K562 (cell line): ENCODE results near the gene ZNF740. TPM values are rescaled to one million over a fixed set of nuclear protein-coding genes. Genes with fewer than 3 reads are reported as not detected.

ENCODE experiments used
- BRD9 ChIP-seq: fragments of 450-650 bp; IDR thresholded peaks from 2 replicates; pipeline ENCODE4 v1.6.1; 2018; ENCODE audit warnings: low read depth; ENCODE audit not compliant: partially characterized antibody
- BRF2 ChIP-seq: IDR thresholded peaks from 3 replicates; pipeline ENCODE4 v1.6.1; 2011; ENCODE audit warnings: borderline replicate concordance, mild to moderate bottlenecking; ENCODE audit not compliant: insufficient read length, insufficient read depth
- ELK3 ChIP-seq: fragments of 450-650 bp; formaldehyde crosslinking; IDR thresholded peaks from 2 replicates; pipeline ENCODE4 v1.4.0; 2020; ENCODE audit warnings: mild to moderate bottlenecking
- ETV5 ChIP-seq: sonication (generic); formaldehyde crosslinking; IDR thresholded peaks from 2 replicates; pipeline ENCODE4 v1.4.0; 2020; ENCODE audit warnings: low read depth, mild to moderate bottlenecking, missing genetic modification reagents
- FOS ChIP-seq: IDR thresholded peaks from 3 replicates; pipeline ENCODE4 v1.6.1; 2011; ENCODE audit not compliant: insufficient read length; ENCODE audit errors: extremely low read depth
- GABPA ChIP-seq: fragments of 200-800 bp; sonication (Bioruptor generic); conservative IDR thresholded peaks from 2 replicates; pipeline ENCODE4 v1.6.1; 2016; ENCODE audit warnings: low read depth, missing genetic modification characterization, missing compliant biosample characterization
- GABPB2 ChIP-seq: fragments of 250-450 bp; sonication (Bioruptor Pico); conservative IDR thresholded peaks from 2 replicates; pipeline ENCODE4 v1.5.1; 2021; ENCODE audit warnings: mild to moderate bottlenecking
- HDGF ChIP-seq: fragments of 450-650 bp; IDR thresholded peaks from 2 replicates; pipeline ENCODE4 v1.6.1; 2016
- HNRNPUL1 ChIP-seq: fragments of 200-400 bp; formaldehyde crosslinking; IDR thresholded peaks from 2 replicates; pipeline ENCODE4 v1.6.1; 2017; ENCODE audit warnings: low read length
- IRF2 ChIP-seq: sonication (generic); formaldehyde crosslinking; IDR thresholded peaks from 2 replicates; pipeline ENCODE4 v1.8.1; 2022; ENCODE audit warnings: mild to moderate bottlenecking, missing genetic modification reagents
- KLF1 ChIP-seq: fragments of 450-650 bp; IDR thresholded peaks from 2 replicates; pipeline ENCODE4 v1.6.1; 2016; ENCODE audit warnings: missing genetic modification characterization, missing compliant biosample characterization
- SMAD2 ChIP-seq: fragments of 150-350 bp; IDR thresholded peaks from 2 replicates; pipeline ENCODE4 v1.6.1; 2014; ENCODE audit warnings: low read depth, mild to moderate bottlenecking, low read length
- THRAP3 ChIP-seq: fragments of 450-650 bp; IDR thresholded peaks from 2 replicates; pipeline ENCODE4 v1.6.1; 2016; ENCODE audit warnings: mild to moderate bottlenecking, inconsistent platforms, borderline replicate concordance
- XRCC4 ChIP-seq: IDR thresholded peaks from one replicate; pipeline ENCODE4 v1.6.1; 2011; ENCODE audit not compliant: insufficient read depth, insufficient read length; ENCODE audit errors: extremely low read depth
- ZBTB17 ChIP-seq: fragments of 450-650 bp; formaldehyde crosslinking; IDR thresholded peaks from 2 replicates; pipeline ENCODE4 v1.4.0; 2020; ENCODE audit warnings: mild to moderate bottlenecking
- ZBTB5 ChIP-seq: fragments of 450-650 bp; IDR thresholded peaks from 2 replicates; pipeline ENCODE4 v1.6.1; 2017; ENCODE audit warnings: antibody characterized with exemption
- ZNF133 ChIP-seq: fragments of 250-450 bp; sonication (Bioruptor Pico); IDR thresholded peaks from 2 replicates; pipeline ENCODE4 v1.4.0; 2020; ENCODE audit warnings: mild to moderate bottlenecking
- ZNF232 ChIP-seq: sonication (generic); formaldehyde crosslinking; IDR thresholded peaks from 2 replicates; pipeline ENCODE4 v1.8.0; 2022; ENCODE audit warnings: mild to moderate bottlenecking, missing genetic modification reagents
- ZNF644 ChIP-seq: fragments of 200-800 bp; sonication (Bioruptor generic); IDR thresholded peaks from 2 replicates; pipeline ENCODE4 v1.6.1; 2016; ENCODE audit warnings: low read depth, missing genetic modification characterization, missing compliant biosample characterization
- ZNF76 ChIP-seq: fragments of 250-450 bp; sonication (Bioruptor Pico); IDR thresholded peaks from 2 replicates; pipeline ENCODE4 v1.4.0; 2020; ENCODE audit warnings: mild to moderate bottlenecking, moderate library complexity, borderline replicate concordance
- ZNF77 ChIP-seq: fragments of 250-450 bp; sonication (Bioruptor Pico); IDR thresholded peaks from 2 replicates; pipeline ENCODE4 v1.5.0; 2020
- polyA plus RNA-seq, 8 experiments: library from polyadenylated mRNA; depleted of rRNA in 4 of 8; stranded (reverse) in 5 of 8; unstranded in 3 of 8; fragments of >200 nt; fragmentation: Nextera tagmentation in 2 of 8; fragmentation: Illumina TruSeq in 1 of 8; extraction: Ambion mirVana in 2 of 8; extraction: Trizol in 1 of 8; gene quantifications; 2 replicates each; pipeline versions ENCODE4 v1.2.1 to v1.2.3, GENCODE V29; 2011 to 2014; ENCODE audit warnings: inconsistent platforms in 1 of 8, missing spikeins in 1 of 8
- total RNA-seq, 7 experiments: library from RNA; depleted of rRNA in 6 of 7; stranded (reverse); fragments of >200 nt in 6 of 7; fragmentation: Illumina TruSeq in 2 of 7; extraction: Trizol in 2 of 7; gene quantifications; 2 replicates each; pipeline versions ENCODE4 v1.2.1 to v1.2.3, GENCODE V29; 2011 to 2021; ENCODE audit warnings: low replicate concordance in 1 of 7
- TF ChIP-seq, protein P1 (sequence below): sonication (generic); formaldehyde crosslinking; IDR thresholded peaks from 2 replicates; pipeline ENCODE4 v1.8.1; 2023; ENCODE audit warnings: mild to moderate bottlenecking, missing genetic modification reagents
- TF ChIP-seq, protein P2 (sequence below): fragments of 450-650 bp; formaldehyde crosslinking; IDR thresholded peaks from 2 replicates; pipeline ENCODE4 v1.4.0; 2020; ENCODE audit warnings: mild to moderate bottlenecking, moderate library complexity

ZNF740 gene
- total and polyA plus RNA-seq, 9 of the 15 experiments (the other 6 are each of a cell fraction or from before 2014, with no cell fraction given): 0.57 to 46.4 (median 18.6) TPM

GRCh38 chr12:53147653-53148052 lies 32.9 kb upstream of the ZNF740 start (continued):
- TF ChIP-seq BRD9: no peak
- TF ChIP-seq XRCC4: no peak
- 0 out of 2 replicates have a peak, but pooled peaks have one; percentile 45 for TF ChIP-seq ZNF77
- TF ChIP-seq ZNF133 (CRISPR knock-in tag): no peak
- no peak for TF ChIP-seq BRF2
- TF ChIP-seq, protein P1, sequence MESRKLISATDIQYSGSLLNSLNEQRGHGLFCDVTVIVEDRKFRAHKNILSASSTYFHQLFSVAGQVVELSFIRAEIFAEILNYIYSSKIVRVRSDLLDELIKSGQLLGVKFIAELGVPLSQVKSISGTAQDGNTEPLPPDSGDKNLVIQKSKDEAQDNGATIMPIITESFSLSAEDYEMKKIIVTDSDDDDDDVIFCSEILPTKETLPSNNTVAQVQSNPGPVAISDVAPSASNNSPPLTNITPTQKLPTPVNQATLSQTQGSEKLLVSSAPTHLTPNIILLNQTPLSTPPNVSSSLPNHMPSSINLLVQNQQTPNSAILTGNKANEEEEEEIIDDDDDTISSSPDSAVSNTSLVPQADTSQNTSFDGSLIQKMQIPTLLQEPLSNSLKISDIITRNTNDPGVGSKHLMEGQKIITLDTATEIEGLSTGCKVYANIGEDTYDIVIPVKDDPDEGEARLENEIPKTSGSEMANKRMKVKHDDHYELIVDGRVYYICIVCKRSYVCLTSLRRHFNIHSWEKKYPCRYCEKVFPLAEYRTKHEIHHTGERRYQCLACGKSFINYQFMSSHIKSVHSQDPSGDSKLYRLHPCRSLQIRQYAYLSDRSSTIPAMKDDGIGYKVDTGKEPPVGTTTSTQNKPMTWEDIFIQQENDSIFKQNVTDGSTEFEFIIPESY (CRISPR knock-in tag): no peak
- TF ChIP-seq GABPA: no peak
- peak; percentile 95; the same call in 1 of the 2 replicates for TF ChIP-seq ZNF76 (CRISPR knock-in tag)
- no peak for TF ChIP-seq ELK3 (CRISPR knock-in tag)
- no peak for TF ChIP-seq ZNF644 (tag)
- TF ChIP-seq ETV5 (CRISPR knock-in tag): no peak
- TF ChIP-seq IRF2: no peak
- no peak for TF ChIP-seq HNRNPUL1
- no peak for TF ChIP-seq THRAP3
- TF ChIP-seq ZNF232 (CRISPR knock-in tag): no peak
- TF ChIP-seq ZBTB17 (CRISPR knock-in tag): no peak
- TF ChIP-seq, protein P2, sequence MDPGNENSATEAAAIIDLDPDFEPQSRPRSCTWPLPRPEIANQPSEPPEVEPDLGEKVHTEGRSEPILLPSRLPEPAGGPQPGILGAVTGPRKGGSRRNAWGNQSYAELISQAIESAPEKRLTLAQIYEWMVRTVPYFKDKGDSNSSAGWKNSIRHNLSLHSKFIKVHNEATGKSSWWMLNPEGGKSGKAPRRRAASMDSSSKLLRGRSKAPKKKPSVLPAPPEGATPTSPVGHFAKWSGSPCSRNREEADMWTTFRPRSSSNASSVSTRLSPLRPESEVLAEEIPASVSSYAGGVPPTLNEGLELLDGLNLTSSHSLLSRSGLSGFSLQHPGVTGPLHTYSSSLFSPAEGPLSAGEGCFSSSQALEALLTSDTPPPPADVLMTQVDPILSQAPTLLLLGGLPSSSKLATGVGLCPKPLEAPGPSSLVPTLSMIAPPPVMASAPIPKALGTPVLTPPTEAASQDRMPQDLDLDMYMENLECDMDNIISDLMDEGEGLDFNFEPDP: no peak
- TF ChIP-seq HDGF: no peak
- TF ChIP-seq GABPB2 (CRISPR knock-in tag): peak; percentile 98
- TF ChIP-seq SMAD2: no peak
- TF ChIP-seq FOS: no peak
- no peak for TF ChIP-seq KLF1 (tag)
- TF ChIP-seq ZBTB5: no peak
